GM23338 (cell line): ENCODE measurements around the gene PHRF1. TPM values are rescaled to one million over a fixed set of nuclear protein-coding genes. Genes with fewer than 3 reads are reported as not detected.

Experiments
- CREB1 ChIP-seq: fragments of 250-450 bp; sonication (Bioruptor Pico); IDR thresholded peaks from 2 replicates; pipeline ENCODE4 v1.5.0; 2020; ENCODE audit warnings: low read depth, mild to moderate bottlenecking, moderate library complexity
- EZH2 ChIP-seq: fragments of 200-600 bp; sonication (generic); IDR thresholded peaks from one replicate; pipeline ENCODE4 v1.8.0; 2017; ENCODE audit warnings: antibody characterized with exemption, mild to moderate bottlenecking, low read depth; ENCODE audit not compliant: unreplicated experiment
- JUNB ChIP-seq: IDR thresholded peaks from one replicate; pipeline ENCODE4 v1.6.1; 2016; ENCODE audit warnings: antibody characterized with exemption; ENCODE audit not compliant: unreplicated experiment
- NANOG ChIP-seq: IDR thresholded peaks from 2 replicates; pipeline ENCODE4 v1.6.1; 2016; ENCODE audit warnings: antibody characterized with exemption, borderline replicate concordance
- POLR2AphosphoS5 ChIP-seq: IDR thresholded peaks from 2 replicates; pipeline ENCODE4 v1.6.1; 2016; ENCODE audit warnings: antibody characterized with exemption, low read depth
- STAT1 ChIP-seq: IDR thresholded peaks from one replicate; pipeline ENCODE4 v1.6.1; 2016; ENCODE audit warnings: antibody characterized with exemption; ENCODE audit not compliant: unreplicated experiment
- ZNF114 ChIP-seq: fragments of 250-450 bp; sonication (Bioruptor Pico); IDR thresholded peaks from 2 replicates; pipeline ENCODE4 v1.5.0; 2020; ENCODE audit warnings: mild to moderate bottlenecking, moderate library complexity
- ZNF331 ChIP-seq: fragments of 250-450 bp; sonication (Bioruptor Pico); IDR thresholded peaks from 2 replicates; pipeline ENCODE4 v1.5.0; 2020; ENCODE audit warnings: low read depth, mild to moderate bottlenecking, moderate library complexity
- polyA plus RNA-seq: library from polyadenylated mRNA; unstranded; fragments of >200 nt; fragmentation: Nextera tagmentation; extraction: Ambion mirVana; gene quantifications from 2 replicates; pipeline ENCODE4 v1.2.1, GENCODE V29; 2016
- total RNA-seq: library from RNA; depleted of rRNA; stranded (reverse); fragments of >200 nt; shearing (Covaris generic); gene quantifications from 2 replicates; pipeline ENCODE4 v1.2.3, GENCODE V29; 2014
- TF ChIP-seq, protein P1 (sequence below): fragments of 250-450 bp; sonication (Bioruptor Pico); IDR thresholded peaks from 2 replicates; pipeline ENCODE4 v1.5.0; 2020; ENCODE audit warnings: mild to moderate bottlenecking, moderate library complexity
- TF ChIP-seq, protein P2 (sequence below), 2 experiments: fragments of 200-600 bp in 1 of 2; sonication (generic) in 1 of 2; conservative IDR thresholded peaks; 2 replicates each; pipeline versions ENCODE4 v1.5.1 to v1.6.1; 2016 to 2017; ENCODE audit warnings: antibody characterized with exemption in 2 of 2, low read depth in 2 of 2, mild to moderate bottlenecking in 2 of 2, moderate library complexity in 1 of 2

Gene PHRF1
- total and polyA plus RNA-seq, 2 experiments from 2014 or later = 11.0 to 45.9 TPM

DNA sequence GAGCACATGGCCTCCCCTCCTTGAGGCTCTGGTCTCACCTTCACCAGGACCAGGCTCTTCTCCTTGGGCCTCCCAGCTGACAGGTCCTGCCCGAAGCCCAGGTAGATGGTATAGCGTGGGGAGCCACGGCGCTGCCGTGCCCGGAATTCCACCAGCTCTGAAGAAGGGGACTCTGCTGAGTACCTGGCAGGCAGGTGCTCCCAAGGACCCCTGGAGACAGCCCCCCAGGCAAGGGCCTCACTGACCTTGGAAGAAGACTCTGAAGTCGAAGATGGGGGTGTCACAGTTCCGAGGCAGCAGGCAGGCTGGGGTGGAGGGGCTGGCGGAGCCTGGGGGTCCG, 36.7 kb downstream of the PHRF1 start (continued):
- TF ChIP-seq, protein P1, sequence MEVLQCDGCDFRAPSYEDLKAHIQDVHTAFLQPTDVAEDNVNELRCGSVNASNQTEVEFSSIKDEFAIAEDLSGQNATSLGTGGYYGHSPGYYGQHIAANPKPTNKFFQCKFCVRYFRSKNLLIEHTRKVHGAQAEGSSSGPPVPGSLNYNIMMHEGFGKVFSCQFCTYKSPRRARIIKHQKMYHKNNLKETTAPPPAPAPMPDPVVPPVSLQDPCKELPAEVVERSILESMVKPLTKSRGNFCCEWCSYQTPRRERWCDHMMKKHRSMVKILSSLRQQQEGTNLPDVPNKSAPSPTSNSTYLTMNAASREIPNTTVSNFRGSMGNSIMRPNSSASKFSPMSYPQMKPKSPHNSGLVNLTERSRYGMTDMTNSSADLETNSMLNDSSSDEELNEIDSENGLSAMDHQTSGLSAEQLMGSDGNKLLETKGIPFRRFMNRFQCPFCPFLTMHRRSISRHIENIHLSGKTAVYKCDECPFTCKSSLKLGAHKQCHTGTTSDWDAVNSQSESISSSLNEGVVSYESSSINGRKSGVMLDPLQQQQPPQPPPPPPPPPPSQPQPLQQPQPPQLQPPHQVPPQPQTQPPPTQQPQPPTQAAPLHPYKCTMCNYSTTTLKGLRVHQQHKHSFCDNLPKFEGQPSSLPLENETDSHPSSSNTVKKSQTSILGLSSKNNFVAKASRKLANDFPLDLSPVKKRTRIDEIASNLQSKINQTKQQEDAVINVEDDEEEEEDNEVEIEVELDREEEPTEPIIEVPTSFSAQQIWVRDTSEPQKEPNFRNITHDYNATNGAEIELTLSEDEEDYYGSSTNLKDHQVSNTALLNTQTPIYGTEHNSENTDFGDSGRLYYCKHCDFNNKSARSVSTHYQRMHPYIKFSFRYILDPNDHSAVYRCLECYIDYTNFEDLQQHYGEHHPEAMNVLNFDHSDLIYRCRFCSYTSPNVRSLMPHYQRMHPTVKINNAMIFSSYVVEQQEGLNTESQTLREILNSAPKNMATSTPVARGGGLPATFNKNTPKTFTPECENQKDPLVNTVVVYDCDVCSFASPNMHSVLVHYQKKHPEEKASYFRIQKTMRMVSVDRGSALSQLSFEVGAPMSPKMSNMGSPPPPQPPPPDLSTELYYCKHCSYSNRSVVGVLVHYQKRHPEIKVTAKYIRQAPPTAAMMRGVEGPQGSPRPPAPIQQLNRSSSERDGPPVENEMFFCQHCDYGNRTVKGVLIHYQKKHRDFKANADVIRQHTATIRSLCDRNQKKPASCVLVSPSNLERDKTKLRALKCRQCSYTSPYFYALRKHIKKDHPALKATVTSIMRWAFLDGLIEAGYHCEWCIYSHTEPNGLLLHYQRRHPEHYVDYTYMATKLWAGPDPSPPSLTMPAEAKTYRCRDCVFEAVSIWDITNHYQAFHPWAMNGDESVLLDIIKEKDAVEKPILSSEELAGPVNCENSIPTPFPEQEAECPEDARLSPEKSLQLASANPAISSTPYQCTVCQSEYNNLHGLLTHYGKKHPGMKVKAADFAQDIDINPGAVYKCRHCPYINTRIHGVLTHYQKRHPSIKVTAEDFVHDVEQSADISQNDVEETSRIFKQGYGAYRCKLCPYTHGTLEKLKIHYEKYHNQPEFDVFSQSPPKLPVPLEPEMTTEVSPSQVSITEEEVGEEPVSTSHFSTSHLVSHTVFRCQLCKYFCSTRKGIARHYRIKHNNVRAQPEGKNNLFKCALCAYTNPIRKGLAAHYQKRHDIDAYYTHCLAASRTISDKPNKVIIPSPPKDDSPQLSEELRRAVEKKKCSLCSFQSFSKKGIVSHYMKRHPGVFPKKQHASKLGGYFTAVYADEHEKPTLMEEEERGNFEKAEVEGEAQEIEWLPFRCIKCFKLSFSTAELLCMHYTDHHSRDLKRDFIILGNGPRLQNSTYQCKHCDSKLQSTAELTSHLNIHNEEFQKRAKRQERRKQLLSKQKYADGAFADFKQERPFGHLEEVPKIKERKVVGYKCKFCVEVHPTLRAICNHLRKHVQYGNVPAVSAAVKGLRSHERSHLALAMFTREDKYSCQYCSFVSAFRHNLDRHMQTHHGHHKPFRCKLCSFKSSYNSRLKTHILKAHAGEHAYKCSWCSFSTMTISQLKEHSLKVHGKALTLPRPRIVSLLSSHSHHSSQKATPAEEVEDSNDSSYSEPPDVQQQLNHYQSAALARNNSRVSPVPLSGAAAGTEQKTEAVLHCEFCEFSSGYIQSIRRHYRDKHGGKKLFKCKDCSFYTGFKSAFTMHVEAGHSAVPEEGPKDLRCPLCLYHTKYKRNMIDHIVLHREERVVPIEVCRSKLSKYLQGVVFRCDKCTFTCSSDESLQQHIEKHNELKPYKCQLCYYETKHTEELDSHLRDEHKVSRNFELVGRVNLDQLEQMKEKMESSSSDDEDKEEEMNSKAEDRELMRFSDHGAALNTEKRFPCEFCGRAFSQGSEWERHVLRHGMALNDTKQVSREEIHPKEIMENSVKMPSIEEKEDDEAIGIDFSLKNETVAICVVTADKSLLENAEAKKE (CRISPR knock-in tag) = no peak
- no peak for TF ChIP-seq ZNF331 (CRISPR knock-in tag)
- TF ChIP-seq, protein P2, sequence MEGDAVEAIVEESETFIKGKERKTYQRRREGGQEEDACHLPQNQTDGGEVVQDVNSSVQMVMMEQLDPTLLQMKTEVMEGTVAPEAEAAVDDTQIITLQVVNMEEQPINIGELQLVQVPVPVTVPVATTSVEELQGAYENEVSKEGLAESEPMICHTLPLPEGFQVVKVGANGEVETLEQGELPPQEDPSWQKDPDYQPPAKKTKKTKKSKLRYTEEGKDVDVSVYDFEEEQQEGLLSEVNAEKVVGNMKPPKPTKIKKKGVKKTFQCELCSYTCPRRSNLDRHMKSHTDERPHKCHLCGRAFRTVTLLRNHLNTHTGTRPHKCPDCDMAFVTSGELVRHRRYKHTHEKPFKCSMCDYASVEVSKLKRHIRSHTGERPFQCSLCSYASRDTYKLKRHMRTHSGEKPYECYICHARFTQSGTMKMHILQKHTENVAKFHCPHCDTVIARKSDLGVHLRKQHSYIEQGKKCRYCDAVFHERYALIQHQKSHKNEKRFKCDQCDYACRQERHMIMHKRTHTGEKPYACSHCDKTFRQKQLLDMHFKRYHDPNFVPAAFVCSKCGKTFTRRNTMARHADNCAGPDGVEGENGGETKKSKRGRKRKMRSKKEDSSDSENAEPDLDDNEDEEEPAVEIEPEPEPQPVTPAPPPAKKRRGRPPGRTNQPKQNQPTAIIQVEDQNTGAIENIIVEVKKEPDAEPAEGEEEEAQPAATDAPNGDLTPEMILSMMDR (conservative IDR thresholded peaks at IDR 0.05; ENCODE audit: low read depth in 2 of 2) = no peak
- no peak for TF ChIP-seq CREB1 (CRISPR knock-in tag)
- TF ChIP-seq JUNB = no peak
- TF ChIP-seq EZH2 = no peak
- no peak for TF ChIP-seq ZNF114 (CRISPR knock-in tag)
- no peak for TF ChIP-seq POLR2AphosphoS5
- no peak for TF ChIP-seq NANOG
- TF ChIP-seq STAT1 = no peak
